Raji (cell line): ENCODE measurements around the gene RAD52.

Source experiments
- POLR2A ChIP-seq: IDR thresholded peaks from 2 replicates; pipeline ENCODE4 v1.6.1; 2011; ENCODE audit warnings: low read depth, low read length, control low read depth; ENCODE audit not compliant: insufficient read depth

Gene RAD52

GRCh38 chr12:977156-977555 lies 27.7 kb upstream of the RAD52 start:
- TF ChIP-seq POLR2A = no peak

GRCh38 chr12:976644-977043 lies 27.1 kb upstream of the RAD52 start:
- no peak for TF ChIP-seq POLR2A

GRCh38 chr12:974271-974862 lies 24.9 kb upstream of the RAD52 start:
- TF ChIP-seq POLR2A = no peak

- no peak for TF ChIP-seq POLR2A
Measured at GRCh38 chr12:971991-972390, 22.5 kb upstream of the RAD52 start.

GRCh38 chr12:969821-970220 lies 20.3 kb upstream of the RAD52 start:
- TF ChIP-seq POLR2A = no peak

- TF ChIP-seq POLR2A = no peak
Measured at GRCh38 chr12:968545-968944, 19.1 kb upstream of the RAD52 start.

GRCh38 chr12:967641-968040 lies 18.1 kb upstream of the RAD52 start:
- no peak for TF ChIP-seq POLR2A

- no peak for TF ChIP-seq POLR2A
Measured at GRCh38 chr12:966724-967123, 17.2 kb upstream of the RAD52 start.

GRCh38 chr12:958588-959123 lies 9.2 kb upstream of the RAD52 start:
- TF ChIP-seq POLR2A = no peak

- TF ChIP-seq POLR2A = no peak
Measured at GRCh38 chr12:955939-956338, 6.4 kb upstream of the RAD52 start.

- no peak for TF ChIP-seq POLR2A
Measured at GRCh38 chr12:954741-955140, 5.2 kb upstream of the RAD52 start.

- TF ChIP-seq POLR2A = no peak
Measured at GRCh38 chr12:953776-954175, 4.3 kb upstream of the RAD52 start.

- no peak for TF ChIP-seq POLR2A
Measured at GRCh38 chr12:951176-951575, 1.7 kb upstream of the RAD52 start.

- TF ChIP-seq POLR2A = no peak
Measured at GRCh38 chr12:948238-948637, 1.3 kb downstream of the RAD52 start.

GRCh38 chr12:946631-947030 lies 2.9 kb downstream of the RAD52 start:
- no peak for TF ChIP-seq POLR2A

- TF ChIP-seq POLR2A = no peak
Measured at GRCh38 chr12:946212-946611, 3.3 kb downstream of the RAD52 start.

- TF ChIP-seq POLR2A = no peak
Measured at GRCh38 chr12:944211-944610, 5.3 kb downstream of the RAD52 start.
